ENCODE results near the gene JAKMIP2.

- TF ChIP-seq CTCF (IDR thresholded peaks at IDR 0.05 in 2 of 3, conservative IDR thresholded peaks at IDR 0.05 in 1 of 3; ENCODE audit: borderline replicate concordance in 1 of 3, insufficient read depth in 1 of 3, low read depth in 2 of 3, low read length in 2 of 3) = no peak
- TF ChIP-seq POLR2A (IDR thresholded peaks at IDR 0.05; ENCODE audit: borderline replicate concordance, extremely low read depth, insufficient read depth, insufficient read length) = no peak
- no peak for TF ChIP-seq REST (IDR thresholded peaks at IDR 0.05; ENCODE audit: low read depth)
- TF ChIP-seq EZH2 (IDR thresholded peaks at IDR 0.05) = no peak
- no peak for TF ChIP-seq SIN3A (IDR thresholded peaks at IDR 0.05; ENCODE audit: low read depth)
- TF ChIP-seq CEBPB (IDR thresholded peaks at IDR 0.05; ENCODE audit: low read depth) = no peak
- no peak for TF ChIP-seq JUND (IDR thresholded peaks at IDR 0.05)
- TF ChIP-seq YY1 (IDR thresholded peaks at IDR 0.05; ENCODE audit: extremely low read depth, insufficient replicate concordance, low read depth, low read length) = no peak
- no peak for TF ChIP-seq POLR2AphosphoS5 (IDR thresholded peaks at IDR 0.05; ENCODE audit: low read depth, low read length)
- no peak for TF ChIP-seq TCF7L2 (IDR thresholded peaks at IDR 0.05; ENCODE audit: borderline replicate concordance, extremely low read depth, insufficient read depth, insufficient read length)
Measured at GRCh38 chr5:147658293-147658932, 124.1 kb downstream of the JAKMIP2 start.

Measured in HCT116 (cell line).